OCI-LY7 (cell line): ENCODE results near the gene SCAND1. TPM values are rescaled to one million over a fixed set of nuclear protein-coding genes. Genes with fewer than 3 reads are reported as not detected.

Experiments used
- BruUV-seq: library from RNA; stranded (reverse); fragments of 400-500 nt; replicated peaks from 2 replicates; lab custom pipeline; 2021; lab: Mats Ljungman, UMichigan
- CTCF ChIA-PET: fragments of 300-600 bp; sonication (Branson Sonifier 250); formaldehyde crosslinking; loops from one replicate; lab custom pipeline; 2022; ENCODE audit warnings: antibody characterized with exemption; ENCODE audit not compliant: unreplicated experiment; lab: Charles Lee
- POLR2A ChIA-PET: fragments of 300-600 bp; sonication (Branson Sonifier 250); formaldehyde crosslinking; loops from one replicate; lab custom pipeline; 2022; ENCODE audit warnings: antibody characterized with exemption; lab: Charles Lee
- DNase-seq: peaks from one replicate; pipeline ENCODE4 v3.0.0-alpha.2; 2015; ENCODE audit warnings: low spot score
- H2AFZ ChIP-seq: fragments of 200-600 bp; sonication (generic), shearing (Covaris generic); 2 replicates; pipeline ENCODE4 v1.6.1; 2014; ENCODE audit warnings: mild to moderate bottlenecking, antibody characterized with exemption, low read length, moderate library complexity
- H3K27ac ChIP-seq: fragments of 200-600 bp; sonication (generic); 2 replicates; pipeline ENCODE4 v1.5.1; 2014; ENCODE audit warnings: mixed run types, low read depth, mild to moderate bottlenecking, moderate library complexity, low read length, inconsistent platforms; ENCODE audit not compliant: poor library complexity, severe bottlenecking
- H3K36me3 ChIP-seq: fragments of 200-600 bp; sonication (generic); 2 replicates; pipeline ENCODE4 v1.6.1; 2014; ENCODE audit warnings: mild to moderate bottlenecking, antibody characterized with exemption, low read length, moderate library complexity, mixed read lengths; ENCODE audit not compliant: insufficient read depth
- H3K4me1 ChIP-seq: fragments of 200-600 bp; sonication (generic); 2 replicates; pipeline ENCODE4 v1.5.1; 2014; ENCODE audit warnings: mild to moderate bottlenecking, low read length; ENCODE audit not compliant: insufficient read depth, poor library complexity, severe bottlenecking
- H3K4me2 ChIP-seq: fragments of 200-600 bp; sonication (generic); 2 replicates; pipeline ENCODE4 v1.6.1; 2014; ENCODE audit warnings: mild to moderate bottlenecking, low read length
- H3K4me3 ChIP-seq: fragments of 200-600 bp; sonication (generic); 2 replicates; pipeline ENCODE4 v1.5.1; 2014; ENCODE audit warnings: mild to moderate bottlenecking, low read depth, low read length; ENCODE audit not compliant: poor library complexity, severe bottlenecking
- H3K79me2 ChIP-seq: fragments of 200-600 bp; sonication (generic); 2 replicates; pipeline ENCODE4 v1.6.1; 2016; ENCODE audit warnings: low read depth, mild to moderate bottlenecking, low read length, moderate library complexity, mixed read lengths; ENCODE audit not compliant: insufficient read depth
- H3K9me2 ChIP-seq: fragments of 200-600 bp; sonication (generic); 2 replicates; pipeline ENCODE4 v1.6.1; 2016; ENCODE audit warnings: mild to moderate bottlenecking, low read length, mixed read lengths; ENCODE audit not compliant: insufficient read depth
- H3K9me3 ChIP-seq: fragments of 200-600 bp; sonication (generic); 2 replicates; pipeline ENCODE4 v1.6.1; 2014; ENCODE audit warnings: mild to moderate bottlenecking, mixed run types, low read length, mixed read lengths
- H4K20me1 ChIP-seq: fragments of 200-600 bp; sonication (generic); 2 replicates; pipeline ENCODE4 v1.6.1; 2014; ENCODE audit warnings: mild to moderate bottlenecking, antibody characterized with exemption, low read length, moderate library complexity, mixed read lengths; ENCODE audit not compliant: insufficient read depth
- CTCF ChIP-seq: fragments of 200-600 bp; sonication (generic); conservative IDR thresholded peaks from 2 replicates; pipeline ENCODE4 v1.5.1; 2014; ENCODE audit warnings: mild to moderate bottlenecking, antibody characterized with exemption, low read length, moderate library complexity, mixed read lengths
- EZH2phosphoT487 ChIP-seq: fragments of 200-600 bp; sonication (generic); IDR thresholded peaks from 2 replicates; pipeline ENCODE4 v1.6.1; 2018; ENCODE audit warnings: low read depth, borderline replicate concordance, mild to moderate bottlenecking, mixed run types, antibody characterized with exemption, low read length, moderate library complexity, mixed read lengths
- intact Hi-C: fragments of 100-400 bp; cut with micrococcal nuclease; formaldehyde crosslinking; loops from one replicate; pipeline ENCODE4 v1.10.0; 2022; ENCODE audit not compliant: unreplicated experiment
- total RNA-seq, 2 experiments: library from RNA; depleted of rRNA in 1 of 2; stranded (reverse); fragments of >200 nt in 1 of 2; shearing (Covaris generic) in 1 of 2; gene quantifications; 2 replicates each; pipeline ENCODE4 v1.2.3, GENCODE V29; 2014 to 2022

Gene SCAND1
- total RNA-seq, 2 experiments from 2014 or later: 75.6 to 97.6 TPM

- H3K4me3 ChIP-seq: no peak overlapping the region
- DNase-seq: peak; percentile 89
- TF ChIP-seq EZH2phosphoT487 (no peak), CTCF (peak; percentile 98)
- no peaks in the 10 kb centered on the region for H3K79me2 ChIP-seq
- H4K20me1 ChIP-seq: no peaks in the 10 kb centered on the region
- ChIA-PET CTCF (interaction anchor here (1.0 kb wide), 2 partner anchors 144 to 148 kb away, joined by 5 to 8 read pairs; no protein-coding TSS in a partner anchor), POLR2A (interaction anchor here (0.7 kb wide), 2 partner anchors 115 to 143 kb away, joined by 3 to 6 read pairs; no protein-coding TSS in a partner anchor)
- H3K4me1 ChIP-seq: peaks cover 20% of the 10 kb centered on the region
- H2AFZ ChIP-seq: peak overlapping the region; percentile 18; the same call in 1 of the 2 replicates
- H3K36me3 ChIP-seq: no peaks in the 10 kb centered on the region
- no peaks in the 10 kb centered on the region for H3K9me3 ChIP-seq
- intact Hi-C loops: loop anchor here (1.0 to 5.0 kb wide), 2 partner anchors 42 to 143 kb away; no protein-coding TSS in a partner anchor
- no peaks in the 10 kb centered on the region for H3K9me2 ChIP-seq
- no peak overlapping the region for H3K27ac ChIP-seq
- no TSS peak for BruUV-seq
- H3K4me2 ChIP-seq: no peak overlapping the region
Observed at GRCh38 chr20:35994994-35995453, 40.7 kb upstream of the SCAND1 start.

GRCh38 chr20:35992713-35993335 lies 38.5 kb upstream of the SCAND1 start:
- CTCF ChIA-PET: interaction anchor here (0.9 to 1.3 kb wide), 5 partner anchors 39 to 207 kb away, joined by 3 to 11 read pairs (median 6); partner anchors contain the start of gene SCAND1
- H3K9me2 ChIP-seq: no peaks in the 10 kb centered on the region
- intact Hi-C loops: loop anchor here (2.0 kb wide), 1 partner anchor 206 kb away; no protein-coding TSS in a partner anchor
- H2AFZ ChIP-seq: peak overlapping the region; percentile 84; the same call in 1 of the 2 replicates
- H3K4me3 ChIP-seq: no peak overlapping the region
- no peak overlapping the region for H3K27ac ChIP-seq
- H3K4me1 ChIP-seq: peaks cover 20% of the 10 kb centered on the region
- DNase-seq: peak; percentile 84
- H3K79me2 ChIP-seq: no peaks in the 10 kb centered on the region
- no peaks in the 10 kb centered on the region for H3K36me3 ChIP-seq
- H3K9me3 ChIP-seq: no peaks in the 10 kb centered on the region
- POLR2A ChIA-PET: interaction anchor here (0.5 to 3.2 kb wide), 13 partner anchors 15 to 1792 kb away, joined by 3 to 16 read pairs (median 4); partner anchors contain the start of gene SCAND1
- TF ChIP-seq EZH2phosphoT487 (no peak), CTCF (peak; percentile 97)
- H4K20me1 ChIP-seq: no peaks in the 10 kb centered on the region
- peak overlapping the region; percentile 57 for H3K4me2 ChIP-seq
- BruUV-seq: no TSS peak
